Stimulated activated naive CD8-positive, alpha-beta T cell treated with anti-CD3 and anti-CD28 coated beads, Interleukin-15, Interleukin-2, amounts not matched to agents 100 U/mL and 50 U/mL, for 24 hours (primary cell): Measurements from ENCODE around the gene RPTOR.
"Not testable (repeated sequence)": the region's sequence is repeated elsewhere in the genome, so short reads cannot be mapped to it uniquely, and the experiment has no call there.

ENCODE experiments used
- ATAC-seq: fragments of 150-1000 bp; cut with Tn5 transposase; one replicate; pipeline ENCODE4 v1.10.0; 2021
- DNase-seq: peaks from one replicate; pipeline ENCODE4 v3.0.0; 2021

RPTOR gene

GRCh38 chr17:80695979-80696378, 151.3 kb downstream of the RPTOR start:
- ATAC-seq (no peak), DNase-seq (no peak)

GRCh38 chr17:80696456-80696855, 151.8 kb downstream of the RPTOR start:
- DNase-seq = no peak
- no peak for ATAC-seq

GRCh38 chr17:80696964-80697363, 152.3 kb downstream of the RPTOR start:
- ATAC-seq = no peak
- DNase-seq = no peak

- ATAC-seq = no peak
- no peak for DNase-seq
These were observed 153.7 kb downstream of the RPTOR start for GRCh38 chr17:80698297-80698696.

- ATAC-seq, DNase-seq: not testable (repeated sequence)
These were observed 154.6 kb downstream of the RPTOR start for GRCh38 chr17:80699205-80699604.

GRCh38 chr17:80701730-80702129, 157.1 kb downstream of the RPTOR start:
- no peak for ATAC-seq
- DNase-seq = no peak

- ATAC-seq = no peak
- no peak for DNase-seq
These were observed 157.9 kb downstream of the RPTOR start for GRCh38 chr17:80702315-80703141.

GRCh38 chr17:80703142-80703478, 158.5 kb downstream of the RPTOR start:
- no peak for ATAC-seq
- no peak for DNase-seq

GRCh38 chr17:80704381-80704819, 159.8 kb downstream of the RPTOR start:
- ATAC-seq = no peak
- no peak for DNase-seq

GRCh38 chr17:80704894-80705293, 160.3 kb downstream of the RPTOR start:
- no peak for ATAC-seq
- no peak for DNase-seq

GRCh38 chr17:80705988-80706387, 161.3 kb downstream of the RPTOR start:
- ATAC-seq = no peak
- no peak for DNase-seq

GRCh38 chr17:80706463-80706867, 161.8 kb downstream of the RPTOR start:
- DNase-seq = no peak
- ATAC-seq = no peak

- ATAC-seq (no peak), DNase-seq (no peak)
These were observed 163.8 kb downstream of the RPTOR start for GRCh38 chr17:80708480-80708879.

- ATAC-seq (no peak), DNase-seq (no peak)
These were observed 164.6 kb downstream of the RPTOR start for GRCh38 chr17:80709090-80709695.

GRCh38 chr17:80710714-80711302, 166.2 kb downstream of the RPTOR start:
- no peak for DNase-seq
- no peak for ATAC-seq

GRCh38 chr17:80712089-80712488, 167.5 kb downstream of the RPTOR start:
- ATAC-seq (no peak), DNase-seq (no peak)

- DNase-seq (no peak), ATAC-seq (no peak)
These were observed 168.0 kb downstream of the RPTOR start for GRCh38 chr17:80712606-80713005.

GRCh38 chr17:80716986-80717719, 172.5 kb downstream of the RPTOR start:
- ATAC-seq = no peak
- DNase-seq = no peak

GRCh38 chr17:80717720-80718083, 173.1 kb downstream of the RPTOR start:
- no peak for ATAC-seq

GRCh38 chr17:80718428-80718827, 173.8 kb downstream of the RPTOR start:
- ATAC-seq = no peak
- no peak for DNase-seq

More at GRCh38 chr17:80717720-80718083, 173.1 kb downstream of the RPTOR start:
- no peak for DNase-seq

- ATAC-seq (no peak), DNase-seq (no peak)
These were observed 174.8 kb downstream of the RPTOR start for GRCh38 chr17:80719449-80719848.
